PC-3 (cell line): ENCODE results near the gene ADPRHL1. TPM values are rescaled to one million over a fixed set of nuclear protein-coding genes. Genes with fewer than 3 reads are reported as not detected.
"Not testable (repeated sequence)": the region's sequence is repeated elsewhere in the genome, so short reads cannot be mapped to it uniquely, and the experiment has no call there.

ENCODE experiments used
- ATAC-seq: fragments of 200-7000 bp; cut with Tn5 transposase; 2 replicates; pipeline ENCODE4 v1.9.1; 2020; ENCODE audit warnings: mild to moderate bottlenecking, moderate library complexity
- BruUV-seq: library from RNA; stranded (reverse); fragments of 400-500 nt; replicated peaks from 2 replicates; lab custom pipeline; 2021; lab: Mats Ljungman, UMichigan
- CTCF ChIA-PET: fragments of 300-600 bp; sonication (Branson Sonifier 250); formaldehyde crosslinking; loops from one replicate; lab custom pipeline; 2022; ENCODE audit warnings: antibody characterized with exemption; lab: Charles Lee
- POLR2A ChIA-PET: fragments of 300-600 bp; sonication (Branson Sonifier 250); formaldehyde crosslinking; loops from one replicate; lab custom pipeline; 2022; ENCODE audit warnings: antibody characterized with exemption; ENCODE audit not compliant: unreplicated experiment; lab: Charles Lee
- DNase-seq: peaks from one replicate; pipeline ENCODE4 v3.0.0-alpha.2; 2015
- H2AFZ ChIP-seq: fragments of 300-600 bp; sonication (generic); 2 replicates; pipeline ENCODE4 v1.6.0; 2016; ENCODE audit warnings: antibody characterized with exemption, low read length
- H3F3A ChIP-seq: fragments of 300-600 bp; sonication (generic); one replicate; pipeline ENCODE4 v1.6.0; 2017; ENCODE audit warnings: antibody characterized with exemption, low read length, control low read depth, mild to moderate bottlenecking; ENCODE audit not compliant: unreplicated experiment
- H3K27ac ChIP-seq: fragments of 300-600 bp; sonication (generic); 2 replicates; pipeline ENCODE4 v1.5.1; 2016; ENCODE audit warnings: mild to moderate bottlenecking, low read length
- H3K27me3 ChIP-seq: fragments of 300-600 bp; sonication (generic); 2 replicates; pipeline ENCODE4 v1.6.1; 2016; ENCODE audit warnings: low read length, mixed read lengths
- H3K36me3 ChIP-seq: fragments of 300-600 bp; sonication (generic); 2 replicates; pipeline ENCODE4 v1.6.1; 2016; ENCODE audit warnings: low read depth, mixed run types, low read length, mixed read lengths
- H3K4me1 ChIP-seq: fragments of 300-600 bp; sonication (generic); 2 replicates; pipeline ENCODE4 v1.5.1; 2016; ENCODE audit warnings: low read length; ENCODE audit not compliant: insufficient read depth
- H3K4me2 ChIP-seq: fragments of 300-600 bp; sonication (generic); 2 replicates; pipeline ENCODE4 v1.6.0; 2016; ENCODE audit warnings: low read length
- H3K4me3 ChIP-seq: fragments of 300-600 bp; sonication (generic); 2 replicates; pipeline ENCODE4 v1.5.1; 2016; ENCODE audit warnings: mild to moderate bottlenecking, low read length, mixed read lengths
- H3K79me2 ChIP-seq: fragments of 300-600 bp; sonication (generic); 2 replicates; pipeline ENCODE4 v1.6.1; 2017; ENCODE audit warnings: low read length, mixed read lengths
- H3K9ac ChIP-seq: fragments of 300-600 bp; sonication (generic); 2 replicates; pipeline ENCODE4 v1.6.0; 2016; ENCODE audit warnings: mild to moderate bottlenecking, low read length
- H3K9me2 ChIP-seq: fragments of 300-600 bp; sonication (generic); replicated peaks from 2 replicates; pipeline ENCODE4 v1.6.1; 2016; ENCODE audit warnings: mixed run types, low read length, mixed read lengths
- H3K9me3 ChIP-seq: fragments of 300-600 bp; sonication (generic); 2 replicates; pipeline ENCODE4 v1.6.1; 2016; ENCODE audit warnings: low read length, mixed read lengths
- H4K20me1 ChIP-seq: fragments of 300-600 bp; sonication (generic); 2 replicates; pipeline ENCODE4 v1.6.1; 2016; ENCODE audit warnings: low read length, mixed read lengths
- CTCF ChIP-seq: fragments of 300-600 bp; sonication (generic); conservative IDR thresholded peaks from 2 replicates; pipeline ENCODE4 v1.5.1; 2017; ENCODE audit warnings: antibody characterized with exemption, low read depth, mild to moderate bottlenecking, low read length
- EZH2 ChIP-seq: fragments of 300-600 bp; sonication (generic); IDR thresholded peaks from one replicate; pipeline ENCODE4 v1.6.1; 2017; ENCODE audit warnings: antibody characterized with exemption, mild to moderate bottlenecking, low read length; ENCODE audit not compliant: unreplicated experiment
- EZH2phosphoT487 ChIP-seq: fragments of 300-600 bp; sonication (generic); IDR thresholded peaks from 2 replicates; pipeline ENCODE4 v1.6.1; 2018; ENCODE audit warnings: mild to moderate bottlenecking, antibody characterized with exemption, low read length, borderline replicate concordance
- intact Hi-C: fragments of 100-400 bp; cut with micrococcal nuclease; formaldehyde crosslinking; loops from 2 replicates; pipeline ENCODE4 v1.9.0; 2023
- total RNA-seq: library from RNA; depleted of rRNA; stranded (reverse); fragments of >200 nt; gene quantifications from 2 replicates; pipeline ENCODE4 v1.2.3, GENCODE V29; 2014

The ADPRHL1 gene
- total RNA-seq, 1 experiment from 2014 or later: 10.3 TPM

GRCh38 chr13:113374511-113375175, 78.6 kb downstream of the ADPRHL1 start:
- Histone ChIP-seq H3K36me3 (no peaks in the 10 kb centered on the region), H3K4me3 (no peak overlapping the region), H3K9me3 (no peaks in the 10 kb centered on the region), H4K20me1 (no peaks in the 10 kb centered on the region), H3K4me1 (no peaks in the 10 kb centered on the region), H3K79me2 (no peaks in the 10 kb centered on the region), H3K9me2 (no peaks in the 10 kb centered on the region), H3K4me2 (no peak overlapping the region), H3K9ac (no peak overlapping the region), H2AFZ (no peak overlapping the region), H3K27ac (no peak overlapping the region), H3F3A (no peaks in the 10 kb centered on the region), H3K27me3 (no peaks in the 10 kb centered on the region)
- intact Hi-C loops: no loop called here
- ChIA-PET CTCF (interaction anchor here (0.6 kb wide), 1 partner anchor 40 kb away, joined by 7 read pairs; no protein-coding TSS in a partner anchor), POLR2A (interaction anchor here (0.5 kb wide), 1 partner anchor 45 kb away, joined by 4 read pairs; no protein-coding TSS in a partner anchor)
- ATAC-seq: no peak
- no peak for DNase-seq
- no peak for TF ChIP-seq EZH2
- TF ChIP-seq CTCF: no peak
- no TSS peak for BruUV-seq

GRCh38 chr13:113373811-113374485, 79.3 kb downstream of the ADPRHL1 start:
- intact Hi-C loops: loop anchor here (1.0 kb wide), 1 partner anchor 99 kb away; no protein-coding TSS in a partner anchor
- Histone ChIP-seq H2AFZ (no peak overlapping the region), H3K4me3 (no peak overlapping the region), H3K4me2 (no peak overlapping the region), H3K36me3 (no peaks in the 10 kb centered on the region), H3K79me2 (no peaks in the 10 kb centered on the region), H4K20me1 (no peaks in the 10 kb centered on the region), H3K27ac (no peak overlapping the region), H3K9me3 (no peaks in the 10 kb centered on the region), H3K9me2 (no peaks in the 10 kb centered on the region), H3K9ac (no peak overlapping the region), H3K4me1 (no peaks in the 10 kb centered on the region), H3K27me3 (no peaks in the 10 kb centered on the region), H3F3A (no peaks in the 10 kb centered on the region)
- CTCF ChIA-PET: no interaction called here
- ATAC-seq (no peak), DNase-seq (no peak)
- POLR2A ChIA-PET: no interaction called here
- TF ChIP-seq EZH2phosphoT487 (no peak), CTCF (no peak), EZH2 (no peak)
- no TSS peak for BruUV-seq

- H3K36me3 ChIP-seq, H3F3A ChIP-seq, ATAC-seq, POLR2A ChIA-PET, H3K27ac ChIP-seq, H4K20me1 ChIP-seq, DNase-seq, H3K4me3 ChIP-seq, H3K9ac ChIP-seq, intact Hi-C loops, H3K4me2 ChIP-seq, CTCF ChIA-PET, H3K4me1 ChIP-seq, H3K79me2 ChIP-seq, H2AFZ ChIP-seq, BruUV-seq, H3K9me3 ChIP-seq, H3K27me3 ChIP-seq, H3K9me2 ChIP-seq: not testable (repeated sequence)
These were observed 81.6 kb downstream of the ADPRHL1 start for GRCh38 chr13:113371701-113372100.
